GM18508 (cell line): ENCODE data around the gene PPP1R9A.
A peak's percentile ranks its signal among the peaks of the same experiment; 100 is the strongest.

Experiments
- ATAC-seq: cut with Tn5 transposase; IDR thresholded peaks from one replicate; pipeline ENCODE4 v1.9.1; 2021; ENCODE audit warnings: moderate number of reproducible peaks; ENCODE audit not compliant: insufficient read depth, unreplicated experiment

The PPP1R9A gene

DNA sequence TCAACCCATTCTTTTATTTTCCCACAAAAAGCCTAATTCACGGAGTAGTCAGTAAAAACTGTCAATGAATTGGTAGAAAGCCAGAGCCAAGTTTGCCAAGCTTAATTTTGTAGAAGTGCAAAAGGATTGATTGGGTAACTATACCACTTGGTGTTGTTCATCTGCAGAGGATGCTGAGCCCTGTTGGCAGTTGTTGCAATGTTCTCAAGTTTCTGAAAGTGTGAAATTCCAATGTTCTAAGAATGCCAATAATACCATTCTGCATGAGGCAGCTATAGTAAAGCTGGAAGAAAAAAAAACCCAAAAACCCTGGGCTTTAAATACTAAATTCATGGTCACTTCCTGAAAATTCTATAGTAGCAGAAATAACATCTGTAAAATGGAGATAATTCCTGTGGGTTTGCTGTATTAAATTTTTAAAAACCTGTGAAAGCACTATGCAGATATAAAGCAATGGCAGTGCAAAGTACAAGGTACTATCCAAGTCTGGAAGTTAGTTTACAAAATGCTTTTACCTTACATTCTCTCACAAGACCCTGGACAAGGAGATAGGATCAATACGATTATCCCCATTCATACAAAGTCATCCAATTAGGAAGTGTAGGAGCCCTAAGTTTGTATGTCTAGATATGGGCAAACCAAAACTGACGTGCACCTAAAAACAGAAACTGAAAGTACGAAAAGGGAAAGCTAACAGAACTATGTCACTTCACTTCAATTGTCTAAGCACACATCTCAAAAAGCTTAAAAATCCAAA, 423.0 kb downstream of the PPP1R9A start:
- ATAC-seq, result peak; percentile 97

DNA sequence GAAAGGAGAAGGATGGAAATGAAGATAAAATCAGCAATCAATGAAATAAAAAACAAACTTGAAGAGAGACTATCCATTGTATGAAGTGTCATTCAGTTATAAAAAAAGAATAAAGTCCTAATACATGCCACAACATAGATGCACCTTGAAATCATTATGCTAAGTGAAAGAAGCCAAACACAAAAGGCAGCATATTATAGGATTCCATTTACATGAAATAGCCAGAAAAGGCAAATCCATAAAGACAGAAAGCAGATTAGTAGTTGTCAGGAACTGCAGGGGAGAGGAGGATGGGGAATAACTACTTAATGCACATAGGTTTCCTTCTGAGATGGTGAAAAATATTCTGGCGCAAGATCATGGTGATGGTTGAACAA, 423.6 kb downstream of the PPP1R9A start:
- ATAC-seq, result peak; percentile 29

DNA sequence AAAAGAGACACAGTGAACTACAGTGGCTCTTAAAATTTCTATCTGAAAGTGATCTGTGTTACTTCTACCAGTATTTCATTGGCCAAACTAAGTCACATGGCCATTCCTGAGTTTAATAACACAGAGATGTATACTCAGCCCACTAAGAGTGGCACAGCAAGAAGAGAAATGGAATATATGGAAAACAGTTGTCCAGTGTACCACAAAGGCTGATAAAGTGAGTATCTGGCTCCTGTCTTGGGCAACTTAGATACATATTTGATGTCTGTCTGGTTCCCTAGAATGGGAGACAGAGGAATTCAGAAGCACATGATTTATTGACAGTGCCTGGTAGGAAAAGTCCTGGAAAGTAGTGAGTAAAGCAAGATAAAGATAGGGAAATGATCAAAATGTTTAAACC, 427.1 kb downstream of the PPP1R9A start:
- ATAC-seq, result no peak

DNA sequence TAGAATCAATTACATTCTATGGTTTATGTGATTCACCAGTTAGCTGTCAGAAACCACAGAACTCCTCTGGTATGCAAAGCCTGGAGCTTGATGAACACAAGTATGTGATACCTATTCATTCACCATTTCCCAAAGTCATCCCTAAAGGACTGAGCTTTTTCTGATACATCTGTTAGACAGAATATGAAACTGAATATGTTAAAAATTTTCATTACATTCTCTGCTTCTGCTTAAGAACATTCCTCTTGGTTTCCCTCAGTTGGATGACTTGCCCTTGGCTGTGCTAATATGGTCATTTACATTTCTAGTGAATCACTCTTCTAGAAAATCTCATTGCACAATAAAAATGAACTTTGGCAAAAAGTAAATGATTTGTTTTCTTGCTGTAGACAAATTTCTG, 427.7 kb downstream of the PPP1R9A start:
- ATAC-seq, result no peak

- ATAC-seq, result no peak
These were observed 431.4 kb downstream of the PPP1R9A start for GRCh38 chr7:95338832-95339231.

GRCh38 chr7:95340491-95340890, 433.1 kb downstream of the PPP1R9A start:
- ATAC-seq, result no peak

DNA sequence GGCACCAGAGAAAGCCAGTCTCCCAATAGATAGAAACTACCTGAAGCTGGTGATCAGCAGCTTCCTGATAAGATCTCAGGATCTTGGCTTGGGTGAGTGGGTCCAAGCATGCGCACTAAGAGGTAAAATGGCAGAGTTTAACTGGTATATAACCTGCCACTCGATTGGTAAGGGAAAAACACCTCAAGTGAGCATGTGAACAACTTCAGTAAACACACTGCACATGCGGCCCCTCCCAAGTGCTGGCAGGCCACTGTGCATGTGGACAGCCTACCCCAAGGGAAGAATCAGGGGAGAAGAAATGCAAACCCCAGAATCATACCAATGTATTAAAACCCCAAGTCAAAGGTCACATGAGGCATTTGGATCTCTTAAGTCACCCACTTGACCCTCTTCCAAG, 434.6 kb downstream of the PPP1R9A start:
- no peak for ATAC-seq

DNA sequence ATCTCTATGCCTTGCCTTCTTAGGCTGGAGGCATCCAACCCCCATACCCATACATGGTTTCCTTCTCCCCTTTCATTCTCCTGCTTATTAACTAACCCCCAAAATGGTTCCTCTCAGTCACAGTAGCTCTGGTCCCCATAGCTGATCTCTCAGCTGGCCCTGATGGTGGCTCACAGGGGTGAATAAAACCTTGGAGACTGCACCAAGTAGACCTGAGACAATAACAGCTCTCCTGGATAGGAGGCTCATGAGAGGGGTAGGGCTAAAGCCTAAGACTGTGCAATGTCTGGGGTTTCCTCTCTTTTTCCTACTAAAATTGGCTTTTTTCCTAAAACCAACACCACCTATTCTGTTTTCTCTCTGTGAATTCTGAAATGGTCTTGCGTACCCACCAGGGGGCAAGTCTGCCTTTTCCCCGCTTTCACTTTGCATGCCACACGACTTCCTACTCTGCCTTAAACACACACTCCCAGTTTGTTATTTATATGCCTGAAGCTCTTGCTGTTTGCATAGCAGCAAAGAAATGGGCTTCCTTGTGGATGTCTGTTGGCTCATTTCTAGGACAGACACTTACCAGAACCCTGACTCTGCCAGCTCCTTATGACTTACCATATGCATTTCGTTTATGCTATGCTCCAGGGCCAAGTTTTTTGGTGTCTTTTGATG, 435.4 kb downstream of the PPP1R9A start:
- ATAC-seq, result no peak
